ENCODE measurements around the gene KRTAP10-10.
"Not testable (repeated sequence)": the region's sequence is repeated elsewhere in the genome, so short reads cannot be mapped to it uniquely, and the experiment has no call there.

The KRTAP10-10 gene

DNA sequence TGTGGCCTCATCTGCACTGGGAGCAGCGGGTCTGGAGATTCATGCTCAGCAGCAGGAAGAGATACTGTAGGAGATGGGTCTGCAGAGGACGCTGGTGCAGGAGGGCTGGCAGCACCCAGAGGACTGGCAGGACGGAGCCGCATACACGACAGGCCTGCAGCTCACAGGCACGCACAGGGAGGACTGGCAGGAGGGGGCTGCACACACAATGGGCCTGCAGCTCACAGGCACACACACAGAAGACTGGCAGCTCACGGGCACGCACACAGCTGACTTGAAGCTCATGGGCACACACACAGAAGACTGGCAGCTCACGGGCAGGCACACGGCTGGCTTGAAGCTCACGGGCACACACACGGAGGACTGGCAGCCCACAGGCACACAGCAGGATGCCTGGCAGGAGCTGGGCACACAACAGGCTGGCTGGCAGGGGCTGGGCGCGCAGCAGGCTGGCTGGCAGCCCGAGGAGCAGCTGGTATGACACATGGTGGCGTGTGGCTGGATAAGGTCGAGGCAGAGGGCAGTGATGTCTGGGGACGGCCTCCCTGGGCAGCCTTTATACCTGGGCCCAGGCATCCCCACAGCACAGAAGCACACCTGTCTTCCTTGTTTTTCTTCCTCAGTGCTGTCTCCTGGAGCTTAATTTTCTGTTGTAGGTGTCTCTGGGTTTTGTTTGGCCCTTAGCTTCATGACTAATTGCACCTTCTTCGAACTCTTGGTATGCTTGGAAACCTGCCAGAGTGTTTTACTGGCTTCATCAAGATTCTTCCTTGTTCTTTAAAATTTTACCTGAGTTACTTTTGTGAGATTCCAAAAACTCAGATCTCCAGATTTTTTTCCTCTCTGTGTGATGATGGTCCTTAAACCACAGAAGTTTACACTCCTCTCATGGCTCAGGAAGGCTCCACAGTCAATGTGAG is 29.5 kb downstream of the KRTAP10-10 start, which contains the start of gene KRTAP12-2:
KRTAP12-2 (minus strand) TSS at position 527 of the 920 bp plus-strand sequence; CDS start at position 486, 41 bp downstream.
- TF ChIP-seq ZNF274 (IDR thresholded peaks at IDR 0.05; ENCODE audit: low read depth, low read length): no peak
- no peak within 1 kb of the TSS for H3K4me3 ChIP-seq (ENCODE audit: low read length)

DNA sequence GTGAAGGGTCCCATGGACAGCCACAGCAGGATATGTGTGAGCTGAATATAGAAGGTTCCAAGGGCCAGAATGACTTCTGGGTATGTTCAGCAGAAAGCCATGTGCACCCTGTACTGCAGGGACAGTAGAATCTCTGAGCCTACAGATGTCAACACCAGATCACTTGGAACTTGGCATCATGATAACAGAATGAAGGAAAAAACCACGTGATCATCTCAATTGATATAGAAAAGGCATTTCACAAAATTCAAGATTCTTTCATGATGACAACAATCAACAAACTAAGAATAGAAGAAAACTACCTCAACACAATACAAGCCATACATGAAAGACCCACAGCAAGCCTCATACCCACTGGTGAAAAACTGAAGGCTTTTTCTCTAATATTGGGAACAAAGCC is 30.5 kb downstream of the KRTAP10-10 start:
- TF ChIP-seq ZNF274 (IDR thresholded peaks at IDR 0.05; ENCODE audit: low read depth, low read length): no peak
- H3K4me3 ChIP-seq (ENCODE audit: low read length): no peak overlapping the region

DNA sequence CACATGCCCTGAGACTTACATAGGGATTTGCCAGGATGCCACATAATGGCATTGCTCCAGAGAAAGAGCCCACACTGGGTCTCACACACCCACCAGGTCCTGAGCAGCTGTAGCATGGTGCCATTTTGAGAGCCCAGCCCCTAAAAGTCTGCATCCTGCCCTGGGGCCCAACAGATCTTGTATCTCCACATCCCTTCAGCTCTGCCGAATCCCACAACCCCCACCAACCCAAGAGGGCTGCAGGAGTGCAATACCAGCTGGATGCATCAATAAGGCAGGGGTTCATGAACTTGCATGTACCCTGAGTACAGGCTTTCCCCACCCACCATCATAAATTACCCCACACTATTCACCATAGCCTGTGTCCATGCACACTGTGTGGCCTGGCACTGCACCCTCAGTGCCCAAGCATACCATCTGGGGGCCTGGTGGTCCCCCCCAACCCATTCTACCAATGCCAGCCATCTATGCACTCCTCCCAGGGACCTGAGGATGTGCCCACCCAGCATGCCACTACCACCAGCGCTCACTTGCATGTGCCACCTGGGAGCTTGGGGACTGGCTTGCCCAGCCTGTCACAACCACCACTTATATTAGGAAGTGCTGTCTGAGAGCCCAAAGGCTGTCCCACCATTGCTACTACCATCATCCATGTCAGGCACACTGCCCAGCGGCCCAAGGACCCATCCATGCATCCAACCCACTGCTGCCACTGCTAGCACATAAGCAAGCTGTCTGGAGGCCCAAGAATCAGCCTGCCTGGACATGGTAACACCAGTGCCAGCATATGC is 33.7 kb downstream of the KRTAP10-10 start:
- no peak for TF ChIP-seq ZNF274 (IDR thresholded peaks at IDR 0.05; ENCODE audit: low read depth, low read length)
- H3K4me3 ChIP-seq (ENCODE audit: low read length): no peak overlapping the region

DNA sequence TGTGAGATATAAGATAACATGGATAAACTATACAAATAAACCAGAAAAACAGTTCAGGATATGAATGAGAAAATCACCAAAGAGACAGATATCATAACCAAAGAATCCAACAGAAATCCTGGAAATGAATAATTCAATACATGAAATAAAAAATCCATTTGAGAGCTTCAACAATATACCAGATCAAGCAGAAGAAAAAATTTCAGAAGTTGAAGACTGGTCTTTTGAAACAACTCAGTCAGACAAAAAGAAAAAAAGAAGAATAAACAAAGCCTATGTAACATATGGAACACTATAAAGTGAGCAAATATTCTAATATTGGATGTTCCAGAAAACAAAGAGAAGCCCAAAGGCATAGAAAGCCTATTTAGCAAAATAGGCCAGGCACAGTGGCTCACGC is 34.8 kb downstream of the KRTAP10-10 start:
- no peak overlapping the region for H3K4me3 ChIP-seq (ENCODE audit: low read length)
- no peak for TF ChIP-seq ZNF274 (IDR thresholded peaks at IDR 0.05; ENCODE audit: low read depth, low read length)

DNA sequence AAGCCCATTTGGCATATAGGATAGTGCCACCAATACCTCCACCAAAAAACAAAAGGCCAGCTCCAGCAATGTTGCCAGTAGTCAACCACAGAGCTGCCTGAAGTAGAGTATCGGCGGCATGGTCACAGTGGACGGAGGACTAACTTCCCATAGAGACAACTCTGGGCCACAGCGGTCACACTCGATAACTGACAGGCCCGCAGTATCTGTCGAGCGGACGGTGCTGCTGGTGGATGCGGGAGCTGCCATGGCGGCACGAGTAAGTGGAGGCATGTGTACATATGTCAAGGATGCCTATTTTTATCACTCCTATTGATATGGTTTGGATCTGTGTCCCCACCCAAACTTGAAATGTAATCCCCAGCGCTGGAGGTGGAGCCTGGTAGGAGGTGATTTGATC is 40.7 kb downstream of the KRTAP10-10 start:
- no peak overlapping the region for H3K4me3 ChIP-seq (ENCODE audit: low read length)
- TF ChIP-seq ZNF274 (IDR thresholded peaks at IDR 0.05; ENCODE audit: low read depth, low read length): no peak

DNA sequence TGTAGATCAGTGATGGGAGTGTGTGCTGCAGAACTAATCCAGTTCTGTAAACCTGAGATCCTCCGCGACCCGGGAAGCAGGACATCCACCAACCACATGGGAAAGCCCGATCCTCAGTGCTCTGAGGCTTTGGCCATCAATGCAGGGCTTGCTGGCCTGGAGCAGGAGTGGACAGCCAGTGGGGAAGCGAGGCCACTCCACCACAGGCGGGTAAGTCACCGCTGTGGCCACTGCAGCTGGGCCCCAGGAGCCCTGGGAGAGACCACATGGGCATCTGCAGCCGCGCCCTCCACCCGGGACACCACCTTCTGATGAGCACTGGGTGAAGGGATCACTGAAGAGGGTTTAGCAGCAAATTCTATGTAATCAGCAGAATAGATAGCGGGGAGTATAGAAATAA is 44.0 kb downstream of the KRTAP10-10 start:
- no peak overlapping the region for H3K4me3 ChIP-seq (ENCODE audit: low read length)
- TF ChIP-seq ZNF274 (IDR thresholded peaks at IDR 0.05; ENCODE audit: low read depth, low read length): no peak

DNA sequence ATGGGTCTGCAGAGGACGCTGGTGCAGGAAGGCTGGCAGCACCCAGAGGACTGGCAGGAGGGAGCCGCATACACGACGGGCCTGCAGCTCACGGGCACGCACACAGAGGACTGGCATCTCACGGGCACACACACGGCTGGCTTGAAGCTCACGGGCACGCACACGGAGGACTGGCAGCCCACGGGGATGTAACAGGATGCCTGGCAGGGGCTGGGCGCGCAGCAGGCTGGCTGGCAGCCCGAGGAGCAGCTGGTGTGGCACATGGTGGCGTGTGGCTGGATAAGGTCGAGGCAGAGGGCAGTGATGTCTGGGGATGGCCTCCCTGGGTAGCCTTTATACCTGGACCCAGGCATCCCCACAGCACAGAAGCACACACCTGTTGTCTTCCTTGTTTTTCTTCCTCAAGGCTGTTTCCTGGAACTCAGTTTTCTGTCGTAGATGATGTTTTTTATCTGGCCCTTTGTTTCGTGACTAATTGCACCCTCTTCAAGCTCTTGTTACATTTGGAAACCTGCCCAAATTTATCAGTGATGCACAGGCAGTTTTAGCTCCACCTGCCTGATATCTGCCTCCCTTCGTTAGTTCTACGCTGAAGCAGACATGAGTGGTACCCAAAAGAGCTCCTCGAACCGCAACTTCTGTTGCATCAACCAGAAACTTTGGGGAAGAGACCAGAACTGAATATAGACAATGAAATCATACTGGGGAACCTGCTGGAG is 44.9 kb downstream of the KRTAP10-10 start, which contains the start of gene KRTAP12-1:
KRTAP12-1 (minus strand) TSS at position 303 of the 719 bp plus-strand sequence; CDS start at position 263, 40 bp downstream.
- no peak for TF ChIP-seq ZNF274 (IDR thresholded peaks at IDR 0.05; ENCODE audit: low read depth, low read length)
- H3K4me3 ChIP-seq (ENCODE audit: low read length): no peak within 1 kb of the TSS

DNA sequence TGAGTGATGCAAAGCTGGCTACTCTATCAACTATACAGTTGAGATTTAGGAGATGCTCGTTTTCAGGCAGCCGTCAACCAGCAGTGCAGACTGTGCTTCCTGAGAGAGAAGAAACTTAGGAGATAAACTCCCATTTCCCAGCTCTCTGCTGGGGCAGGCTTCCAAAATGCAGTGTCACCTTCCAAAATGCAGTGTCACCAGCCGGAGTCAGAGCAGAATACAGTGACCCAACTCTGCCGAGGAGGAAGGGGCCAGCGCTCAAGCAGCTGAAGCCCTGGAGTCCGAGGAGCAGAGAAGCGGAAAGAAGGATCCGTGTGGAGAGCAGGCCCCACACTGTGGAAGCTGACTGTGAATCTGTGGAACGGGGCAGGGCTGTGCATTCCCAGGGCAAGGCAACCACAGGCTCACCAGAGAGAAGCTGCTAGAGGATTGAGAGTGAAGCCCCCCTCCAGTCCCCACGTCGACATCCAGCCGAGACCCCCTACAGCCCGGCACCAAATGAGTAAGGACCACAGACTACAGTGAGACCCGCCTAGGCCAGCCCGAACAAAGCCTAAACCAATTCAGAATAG is 45.5 kb downstream of the KRTAP10-10 start:
- no peak overlapping the region for H3K4me3 ChIP-seq (ENCODE audit: low read length)
- no peak for TF ChIP-seq ZNF274 (IDR thresholded peaks at IDR 0.05; ENCODE audit: low read depth, low read length)

DNA sequence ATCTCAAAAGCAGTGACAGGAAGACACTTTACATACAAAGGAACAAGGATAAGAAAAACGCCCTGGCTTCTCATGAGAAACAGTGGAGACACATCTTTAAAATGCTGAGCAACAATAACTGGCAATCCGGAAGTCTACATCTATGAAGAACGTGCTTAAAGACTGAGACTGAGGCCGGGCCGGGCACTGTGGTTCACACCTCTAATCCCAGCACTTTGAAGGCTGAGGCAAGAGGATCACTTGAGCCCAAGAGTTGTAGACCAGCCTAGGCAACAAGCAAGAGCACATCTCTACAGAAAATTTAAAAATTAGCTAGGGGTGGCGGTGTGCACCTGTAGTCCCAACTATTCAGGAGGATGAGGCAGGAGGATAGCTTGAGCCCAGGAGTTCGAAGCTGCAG is 46.9 kb downstream of the KRTAP10-10 start:
- H3K4me3 ChIP-seq (ENCODE audit: low read length): no peak overlapping the region
- no peak for TF ChIP-seq ZNF274 (IDR thresholded peaks at IDR 0.05; ENCODE audit: low read depth, low read length)

DNA sequence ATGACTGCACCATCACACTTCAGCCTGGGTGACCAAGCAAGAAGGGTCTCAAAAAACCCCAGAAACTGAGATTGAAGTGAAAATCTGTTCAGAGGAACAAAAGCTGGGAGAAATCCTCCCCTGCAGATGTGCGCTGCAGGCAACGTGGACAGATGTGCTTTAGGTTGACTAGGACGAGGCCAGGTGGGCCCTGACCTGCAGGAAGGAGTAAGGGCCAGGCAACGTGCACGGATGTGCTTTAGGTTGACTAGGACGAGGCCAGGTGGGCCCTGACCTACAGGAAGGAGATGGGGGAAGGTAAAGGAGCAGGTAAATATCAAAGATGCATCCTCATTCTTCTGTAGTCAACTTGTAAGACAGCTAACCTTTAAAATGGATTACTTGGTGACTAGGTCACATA is 47.3 kb downstream of the KRTAP10-10 start:
- no peak overlapping the region for H3K4me3 ChIP-seq (ENCODE audit: low read length)
- TF ChIP-seq ZNF274 (IDR thresholded peaks at IDR 0.05; ENCODE audit: low read depth, low read length): no peak

DNA sequence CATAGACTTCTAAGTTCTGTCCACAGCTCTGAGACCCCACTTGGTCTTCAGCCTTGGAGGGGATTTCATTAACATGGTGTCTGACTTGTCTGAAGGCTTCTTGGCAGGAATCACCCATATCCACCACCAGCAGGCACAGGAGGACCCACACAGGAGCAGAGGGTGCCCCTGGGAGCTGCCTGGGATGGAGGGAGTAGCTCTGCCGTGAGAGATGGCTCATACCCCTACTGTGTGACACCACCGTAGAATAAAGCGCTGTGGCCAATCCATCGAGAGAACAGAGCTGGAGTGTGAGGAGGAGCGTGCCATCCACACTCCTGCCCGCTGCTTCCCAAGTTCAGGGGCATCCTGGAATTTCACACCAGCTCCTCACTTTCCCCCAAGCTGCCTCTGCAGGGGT is 47.9 kb downstream of the KRTAP10-10 start:
- H3K4me3 ChIP-seq (ENCODE audit: low read length): not testable (repeated sequence)

DNA sequence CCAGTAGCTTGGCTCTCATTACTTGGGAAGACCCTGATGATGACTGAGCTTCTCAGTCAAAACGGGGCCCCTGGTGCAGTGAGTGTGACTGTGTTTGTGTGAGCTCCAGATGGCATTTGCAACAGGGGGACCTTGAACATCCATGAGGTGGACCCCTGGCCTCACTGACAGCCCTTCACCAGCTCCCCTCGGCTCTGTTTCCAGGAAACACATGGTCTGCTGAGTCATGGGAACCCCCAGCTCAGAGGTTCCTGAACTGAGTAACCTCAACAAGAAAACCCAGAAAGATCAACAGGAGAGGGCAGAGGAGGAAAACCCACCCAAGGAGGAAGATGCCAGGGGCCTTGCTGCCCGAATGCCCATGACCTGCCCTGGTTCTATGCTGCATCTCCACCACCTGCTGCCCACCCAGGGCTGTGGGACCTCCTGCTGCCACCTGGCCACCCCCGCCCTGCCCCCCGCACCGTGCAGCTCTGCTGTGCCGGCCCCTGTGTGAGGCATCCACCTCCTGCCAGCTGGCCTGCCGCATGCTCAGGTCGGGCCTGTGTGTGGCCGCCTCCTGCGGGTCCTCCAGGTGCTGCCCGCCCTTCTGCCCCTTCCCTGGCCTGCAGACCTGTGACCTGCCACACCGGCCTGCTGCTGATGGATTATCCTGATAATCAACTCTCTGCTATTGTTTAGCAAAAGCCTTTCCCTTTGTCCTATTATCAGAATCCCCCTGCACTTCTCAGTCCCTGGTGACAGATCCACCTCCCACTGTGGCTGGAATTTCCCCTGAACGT is 49.0 kb downstream of the KRTAP10-10 start:
- H3K4me3 ChIP-seq (ENCODE audit: low read length): no peak overlapping the region
- no peak for TF ChIP-seq ZNF274 (IDR thresholded peaks at IDR 0.05; ENCODE audit: low read depth, low read length)
